Neural crest cell (in vitro differentiated cells): ENCODE results near the gene WDFY4. TPM values are rescaled to one million over a fixed set of nuclear protein-coding genes. Genes with fewer than 3 reads are reported as not detected.

Experiments used
- DNase-seq: peaks from one replicate; pipeline ENCODE4 v3.0.0; 2021; ENCODE audit warnings: low read depth, mixed read lengths, low spot score
- H3K27ac Mint-ChIP-seq: one replicate; pipeline ENCODE4 v1.8.0; 2021; ENCODE audit warnings: mild to moderate bottlenecking, mixed read lengths; ENCODE audit not compliant: unreplicated experiment
- H3K27me3 Mint-ChIP-seq: 2 replicates; pipeline ENCODE4 v1.8.0; 2021; ENCODE audit warnings: low read depth, mild to moderate bottlenecking, mixed read lengths
- H3K36me3 Mint-ChIP-seq: 2 replicates; pipeline ENCODE4 v1.8.0; 2021; ENCODE audit warnings: low read depth, mild to moderate bottlenecking, mixed read lengths
- H3K4me1 Mint-ChIP-seq: 2 replicates; pipeline ENCODE4 v1.8.0; 2021; ENCODE audit warnings: mixed read lengths
- H3K4me3 Mint-ChIP-seq: one replicate; pipeline ENCODE4 v1.8.0; 2021; ENCODE audit warnings: mild to moderate bottlenecking, mixed read lengths
- H3K9me3 Mint-ChIP-seq: 2 replicates; pipeline ENCODE4 v1.8.0; 2021; ENCODE audit warnings: mixed read lengths
- total RNA-seq: library from RNA; stranded (reverse); gene quantifications from 2 replicates; pipeline ENCODE4 v1.2.1, GENCODE V29; 2021
- TF ChIP-seq, protein P1 (sequence below): fragments of 200-600 bp; sonication (generic); conservative IDR thresholded peaks from 2 replicates; pipeline ENCODE4 v1.5.0; 2021; ENCODE audit warnings: antibody characterized with exemption, mild to moderate bottlenecking

WDFY4 gene
- total RNA-seq, 1 donor from 2014 or later = not detected

GRCh38 chr10:48760983-48761382 is 76.3 kb downstream of the WDFY4 start:
- H3K4me1 Mint-ChIP-seq = no peaks in the 10 kb centered on the region
- no peak overlapping the region for H3K27ac Mint-ChIP-seq
- H3K27me3 Mint-ChIP-seq = peaks cover 9% of the 10 kb centered on the region
- no peaks in the 10 kb centered on the region for H3K36me3 Mint-ChIP-seq
- no peaks in the 10 kb centered on the region for H3K9me3 Mint-ChIP-seq
- DNase-seq = no peak
- TF ChIP-seq, protein P1, sequence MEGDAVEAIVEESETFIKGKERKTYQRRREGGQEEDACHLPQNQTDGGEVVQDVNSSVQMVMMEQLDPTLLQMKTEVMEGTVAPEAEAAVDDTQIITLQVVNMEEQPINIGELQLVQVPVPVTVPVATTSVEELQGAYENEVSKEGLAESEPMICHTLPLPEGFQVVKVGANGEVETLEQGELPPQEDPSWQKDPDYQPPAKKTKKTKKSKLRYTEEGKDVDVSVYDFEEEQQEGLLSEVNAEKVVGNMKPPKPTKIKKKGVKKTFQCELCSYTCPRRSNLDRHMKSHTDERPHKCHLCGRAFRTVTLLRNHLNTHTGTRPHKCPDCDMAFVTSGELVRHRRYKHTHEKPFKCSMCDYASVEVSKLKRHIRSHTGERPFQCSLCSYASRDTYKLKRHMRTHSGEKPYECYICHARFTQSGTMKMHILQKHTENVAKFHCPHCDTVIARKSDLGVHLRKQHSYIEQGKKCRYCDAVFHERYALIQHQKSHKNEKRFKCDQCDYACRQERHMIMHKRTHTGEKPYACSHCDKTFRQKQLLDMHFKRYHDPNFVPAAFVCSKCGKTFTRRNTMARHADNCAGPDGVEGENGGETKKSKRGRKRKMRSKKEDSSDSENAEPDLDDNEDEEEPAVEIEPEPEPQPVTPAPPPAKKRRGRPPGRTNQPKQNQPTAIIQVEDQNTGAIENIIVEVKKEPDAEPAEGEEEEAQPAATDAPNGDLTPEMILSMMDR = no peak
- no peak overlapping the region for H3K4me3 Mint-ChIP-seq

DNA sequence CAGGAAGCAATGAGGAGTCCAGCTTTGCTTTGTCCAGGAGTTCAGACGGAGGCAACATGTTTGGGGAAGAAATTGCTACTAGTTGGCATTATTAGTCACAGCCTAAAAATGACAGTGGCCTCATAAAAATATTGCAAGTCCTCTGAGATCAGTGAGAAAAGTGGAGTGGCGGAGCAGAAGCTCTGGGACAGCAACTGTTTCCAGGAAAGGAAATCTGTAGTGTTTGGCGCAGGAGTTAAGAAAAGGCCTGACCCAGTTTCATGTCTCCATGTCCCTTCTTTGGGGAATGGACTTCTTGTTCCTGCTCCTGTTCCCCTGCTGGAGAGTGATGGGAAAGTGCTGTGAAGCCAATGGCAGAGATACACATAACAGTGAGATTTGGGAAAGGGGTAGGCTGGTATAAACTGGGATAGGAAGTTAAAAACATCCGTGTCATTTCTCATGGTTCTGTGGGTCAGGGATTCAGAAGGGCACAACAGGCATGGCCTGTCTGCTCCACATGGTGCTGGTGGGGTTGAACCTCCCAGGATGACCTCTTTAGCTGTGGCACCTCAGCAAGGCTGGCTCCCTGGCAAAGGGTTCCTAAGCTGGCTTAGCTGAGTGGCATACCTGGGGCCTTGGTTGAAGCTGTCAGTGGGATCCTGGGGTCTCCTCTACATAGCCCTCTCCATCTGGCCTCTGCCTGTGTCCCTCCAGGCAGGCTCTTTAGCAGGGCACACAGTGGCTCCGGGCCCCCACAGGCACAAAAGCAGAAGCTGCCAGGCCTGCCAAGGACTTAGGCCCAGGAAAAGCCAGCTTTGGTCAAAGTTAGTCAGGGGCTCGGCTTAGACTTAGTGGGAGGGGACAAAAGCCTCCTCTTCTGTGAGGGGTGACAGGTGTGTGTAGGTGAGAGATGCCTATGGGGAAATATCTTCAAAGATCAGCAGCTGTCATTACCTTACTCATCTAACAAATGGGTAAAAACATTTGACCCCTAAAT is 77.7 kb downstream of the WDFY4 start:
- Mint-ChIP-seq H3K4me3 (no peak overlapping the region), H3K27ac (no peak overlapping the region), H3K36me3 (no peaks in the 10 kb centered on the region), H3K27me3 (peaks cover 9% of the 10 kb centered on the region), H3K9me3 (no peaks in the 10 kb centered on the region), H3K4me1 (no peaks in the 10 kb centered on the region)
- TF ChIP-seq, protein P1 = no peak
- no peak for DNase-seq

GRCh38 chr10:48763403-48763965 is 78.8 kb downstream of the WDFY4 start:
- TF ChIP-seq, protein P1 = no peak
- peaks cover 9% of the 10 kb centered on the region for H3K27me3 Mint-ChIP-seq
- no peak overlapping the region for H3K4me3 Mint-ChIP-seq
- H3K4me1 Mint-ChIP-seq = no peaks in the 10 kb centered on the region
- no peak overlapping the region for H3K27ac Mint-ChIP-seq
- no peaks in the 10 kb centered on the region for H3K36me3 Mint-ChIP-seq
- DNase-seq = no peak
- no peaks in the 10 kb centered on the region for H3K9me3 Mint-ChIP-seq

DNA sequence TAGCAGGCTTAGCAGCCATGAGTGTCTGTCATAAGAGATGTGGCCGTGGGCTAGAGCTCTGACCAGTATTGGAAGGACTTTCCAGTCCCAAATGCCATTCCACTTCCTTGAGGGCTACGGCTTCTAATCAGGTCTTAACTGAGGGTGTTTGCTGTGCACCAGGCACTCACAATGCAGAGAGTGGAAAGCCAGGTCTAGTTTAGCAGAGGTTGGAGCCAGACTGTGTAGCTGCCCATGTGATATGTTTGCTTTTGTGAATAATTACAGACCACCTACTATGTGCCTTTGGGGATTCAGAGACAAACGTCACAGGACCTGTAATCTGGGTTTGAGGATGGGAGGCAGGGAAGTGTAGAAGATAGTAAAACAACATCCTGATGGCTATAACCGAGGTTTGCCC is 79.8 kb downstream of the WDFY4 start:
- no peaks in the 10 kb centered on the region for H3K36me3 Mint-ChIP-seq
- no peaks in the 10 kb centered on the region for H3K9me3 Mint-ChIP-seq
- DNase-seq = no peak
- no peak overlapping the region for H3K4me3 Mint-ChIP-seq
- H3K27ac Mint-ChIP-seq = no peak overlapping the region
- H3K4me1 Mint-ChIP-seq = no peaks in the 10 kb centered on the region
- peaks cover 7% of the 10 kb centered on the region for H3K27me3 Mint-ChIP-seq
- TF ChIP-seq, protein P1 = no peak

- Mint-ChIP-seq H3K9me3 (no peaks in the 10 kb centered on the region), H3K27ac (no peak overlapping the region), H3K4me1 (no peaks in the 10 kb centered on the region), H3K36me3 (no peaks in the 10 kb centered on the region), H3K27me3 (peaks cover 2% of the 10 kb centered on the region), H3K4me3 (no peak overlapping the region)
- TF ChIP-seq, protein P1 = no peak
- no peak for DNase-seq
Measured at GRCh38 chr10:48765039-48765438, 80.4 kb downstream of the WDFY4 start.
